HepG2 (cell line): ENCODE measurements around the gene MROH2A. TPM values are rescaled to one million over a fixed set of nuclear protein-coding genes. Genes with fewer than 3 reads are reported as not detected.

Experiments
- CERS6 ChIP-seq: sonication (generic); formaldehyde crosslinking; IDR thresholded peaks from 2 replicates; pipeline ENCODE4 v1.5.0; 2020; ENCODE audit warnings: missing genetic modification reagents
- IKZF5 ChIP-seq: IDR thresholded peaks from 2 replicates; pipeline ENCODE4 v1.6.1; 2018; ENCODE audit warnings: missing genetic modification reagents, mild to moderate bottlenecking, missing compliant biosample characterization
- JUN ChIP-seq: sonication (generic); formaldehyde crosslinking; IDR thresholded peaks from 2 replicates; pipeline ENCODE4 v1.4.0; 2020; ENCODE audit warnings: mild to moderate bottlenecking, missing genetic modification reagents
- MAZ ChIP-seq, 2 experiments: sonication (generic) in 1 of 2; formaldehyde crosslinking in 1 of 2; IDR thresholded peaks; 2 replicates each; pipeline versions ENCODE4 v1.5.0 to v1.6.1; 2012 to 2020; ENCODE audit warnings: low read depth in 2 of 2, mild to moderate bottlenecking in 2 of 2, borderline replicate concordance in 1 of 2, improper control_type of control experiment in 1 of 2, low read length in 1 of 2, missing genetic modification reagents in 1 of 2, moderate library complexity in 1 of 2
- MXI1 ChIP-seq: IDR thresholded peaks from 3 replicates; pipeline ENCODE4 v1.6.1; 2012; ENCODE audit warnings: low read depth, low read length, inconsistent platforms, borderline replicate concordance
- NCOA2 ChIP-seq: sonication (generic); formaldehyde crosslinking; IDR thresholded peaks from 2 replicates; pipeline ENCODE4 v1.8.0; 2022; ENCODE audit warnings: inconsistent platforms
- NR1H2 ChIP-seq: sonication (generic); formaldehyde crosslinking; IDR thresholded peaks from 2 replicates; pipeline ENCODE4 v1.8.1; 2022; ENCODE audit warnings: low read depth, missing genetic modification reagents, borderline replicate concordance
- TCF12 ChIP-seq, 2 experiments: fragments of 450-650 bp in 1 of 2; sonication (generic) in 1 of 2; formaldehyde crosslinking in 1 of 2; IDR thresholded peaks; 2 replicates each; pipeline versions ENCODE4 v1.6.1 to v1.8.0; 2017 to 2022; ENCODE audit warnings: antibody characterized with exemption in 1 of 2, mild to moderate bottlenecking in 1 of 2, missing genetic modification reagents in 1 of 2, moderate library complexity in 1 of 2
- U2AF2 ChIP-seq: fragments of 200-400 bp; formaldehyde crosslinking; IDR thresholded peaks from 2 replicates; pipeline ENCODE4 v1.6.1; 2017; ENCODE audit warnings: low read depth, mild to moderate bottlenecking, low read length
- ZFP90 ChIP-seq: sonication (generic); formaldehyde crosslinking; IDR thresholded peaks from 2 replicates; pipeline ENCODE4 v1.8.0; 2022; ENCODE audit warnings: missing genetic modification reagents, mild to moderate bottlenecking, inconsistent platforms, borderline replicate concordance
- ZNF205 ChIP-seq: IDR thresholded peaks from 2 replicates; pipeline ENCODE4 v1.6.1; 2018; ENCODE audit warnings: missing biosample characterization, missing genetic modification reagents
- ZNF549 ChIP-seq: sonication (generic); formaldehyde crosslinking; IDR thresholded peaks from 2 replicates; pipeline ENCODE4 v1.5.0; 2020; ENCODE audit warnings: missing genetic modification reagents
- ZNF564 ChIP-seq: sonication (generic); formaldehyde crosslinking; IDR thresholded peaks from 2 replicates; pipeline ENCODE4 v1.8.1; 2023; ENCODE audit warnings: mild to moderate bottlenecking, missing genetic modification reagents
- ZNF761 ChIP-seq: sonication (generic); formaldehyde crosslinking; conservative IDR thresholded peaks from 2 replicates; pipeline ENCODE4 v1.4.0; 2020; ENCODE audit warnings: mild to moderate bottlenecking, missing genetic modification reagents
- polyA plus RNA-seq, 8 experiments: library from polyadenylated mRNA; depleted of rRNA in 3 of 8; stranded (reverse) in 7 of 8; unstranded in 1 of 8; fragments of >200 nt; fragmentation: Illumina TruSeq in 4 of 8; extraction: Trizol in 4 of 8; gene quantifications; 2 replicates each; pipeline versions ENCODE4 v1.2.1 to v1.2.3, GENCODE V29; 2011 to 2016; ENCODE audit warnings: low read depth in 4 of 8, missing spikeins in 1 of 8, mixed read lengths in 1 of 8; ENCODE audit not compliant: insufficient read depth in 1 of 8
- total RNA-seq, 5 experiments: library from RNA; depleted of rRNA; stranded (reverse); fragments of >200 nt; fragmentation: Illumina TruSeq; extraction: Trizol; gene quantifications; 2 replicates each; pipeline ENCODE4 v1.2.3, GENCODE V29; 2016; ENCODE audit warnings: low read depth in 1 of 5
- TF ChIP-seq, protein P1 (sequence below): IDR thresholded peaks from 2 replicates; pipeline ENCODE4 v1.6.1; 2016; ENCODE audit warnings: missing compliant biosample characterization, missing genetic modification reagents, borderline replicate concordance
- TF ChIP-seq, protein P2 (sequence below): sonication (generic); formaldehyde crosslinking; IDR thresholded peaks from 2 replicates; pipeline ENCODE4 v1.9.0; 2021; ENCODE audit warnings: missing genetic modification reagents, borderline replicate concordance
- TF ChIP-seq, protein P3 (sequence below): sonication (generic); formaldehyde crosslinking; IDR thresholded peaks from 2 replicates; pipeline ENCODE4 v1.4.0; 2020; ENCODE audit warnings: missing genetic modification reagents; ENCODE audit errors: not compliant biosample characterization
- TF ChIP-seq, protein P4 (sequence below): IDR thresholded peaks from 2 replicates; pipeline ENCODE4 v1.6.1; 2016; ENCODE audit warnings: missing genetic modification reagents, missing compliant biosample characterization

Gene MROH2A
- total and polyA plus RNA-seq, 2 of the 13 experiments (the other 11 are each of a cell fraction or from before 2014, with no cell fraction given), result 0.03 to 0.04 TPM

DNA sequence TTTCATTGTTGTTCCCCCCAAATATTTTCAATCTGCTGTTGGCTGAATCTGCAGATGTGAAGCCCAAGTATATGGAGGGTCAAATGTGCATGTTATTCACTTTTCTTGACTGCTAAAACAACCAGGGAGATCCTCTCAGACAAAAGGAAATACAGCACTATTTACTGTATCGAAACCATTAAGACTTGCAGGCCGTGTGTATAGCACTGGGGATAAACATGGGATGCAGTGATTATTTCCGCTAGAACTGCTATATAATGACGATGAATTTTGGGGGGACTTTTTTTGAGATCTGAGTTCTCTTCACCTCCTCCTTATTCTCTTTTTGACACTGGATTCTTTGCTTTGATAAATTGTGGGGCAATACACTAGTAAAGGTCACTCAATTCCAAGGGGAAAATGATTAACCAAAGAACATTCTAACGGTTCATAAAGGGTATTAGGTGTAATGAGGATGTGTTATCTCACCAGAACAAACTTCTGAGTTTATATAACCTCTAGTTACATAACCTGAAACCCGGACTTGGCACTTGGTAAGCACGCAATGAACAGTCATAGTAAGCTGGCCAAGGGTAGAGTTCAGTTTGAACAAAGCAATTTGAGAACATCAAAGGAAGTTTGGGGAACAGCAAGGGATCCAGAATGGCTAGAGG, 21.6 kb upstream of the MROH2A start (continued):
- TF ChIP-seq, protein P1, sequence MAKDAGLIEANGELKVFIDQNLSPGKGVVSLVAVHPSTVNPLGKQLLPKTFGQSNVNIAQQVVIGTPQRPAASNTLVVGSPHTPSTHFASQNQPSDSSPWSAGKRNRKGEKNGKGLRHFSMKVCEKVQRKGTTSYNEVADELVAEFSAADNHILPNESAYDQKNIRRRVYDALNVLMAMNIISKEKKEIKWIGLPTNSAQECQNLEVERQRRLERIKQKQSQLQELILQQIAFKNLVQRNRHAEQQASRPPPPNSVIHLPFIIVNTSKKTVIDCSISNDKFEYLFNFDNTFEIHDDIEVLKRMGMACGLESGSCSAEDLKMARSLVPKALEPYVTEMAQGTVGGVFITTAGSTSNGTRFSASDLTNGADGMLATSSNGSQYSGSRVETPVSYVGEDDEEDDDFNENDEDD, result no peak
- no peak for TF ChIP-seq ZNF564
- peak; percentile 93 for TF ChIP-seq NCOA2 (CRISPR knock-in tag)
- TF ChIP-seq MXI1, result no peak; the same call in 2 of the 3 replicates
- no peak for TF ChIP-seq MAZ (IDR thresholded peaks at IDR 0.05; ENCODE audit: borderline replicate concordance, low read depth, low read length)
- peak; percentile 66; the same call in 1 of the 2 replicates for TF ChIP-seq MAZ (CRISPR knock-in tag; IDR thresholded peaks at IDR 0.05; ENCODE audit: low read depth)
- TF ChIP-seq ZFP90 (CRISPR knock-in tag), result peak; percentile 80; the same call in 1 of the 2 replicates
- peak; percentile 80; the same call in 1 of the 2 replicates for TF ChIP-seq IKZF5 (CRISPR knock-in tag)
- TF ChIP-seq, protein P2, sequence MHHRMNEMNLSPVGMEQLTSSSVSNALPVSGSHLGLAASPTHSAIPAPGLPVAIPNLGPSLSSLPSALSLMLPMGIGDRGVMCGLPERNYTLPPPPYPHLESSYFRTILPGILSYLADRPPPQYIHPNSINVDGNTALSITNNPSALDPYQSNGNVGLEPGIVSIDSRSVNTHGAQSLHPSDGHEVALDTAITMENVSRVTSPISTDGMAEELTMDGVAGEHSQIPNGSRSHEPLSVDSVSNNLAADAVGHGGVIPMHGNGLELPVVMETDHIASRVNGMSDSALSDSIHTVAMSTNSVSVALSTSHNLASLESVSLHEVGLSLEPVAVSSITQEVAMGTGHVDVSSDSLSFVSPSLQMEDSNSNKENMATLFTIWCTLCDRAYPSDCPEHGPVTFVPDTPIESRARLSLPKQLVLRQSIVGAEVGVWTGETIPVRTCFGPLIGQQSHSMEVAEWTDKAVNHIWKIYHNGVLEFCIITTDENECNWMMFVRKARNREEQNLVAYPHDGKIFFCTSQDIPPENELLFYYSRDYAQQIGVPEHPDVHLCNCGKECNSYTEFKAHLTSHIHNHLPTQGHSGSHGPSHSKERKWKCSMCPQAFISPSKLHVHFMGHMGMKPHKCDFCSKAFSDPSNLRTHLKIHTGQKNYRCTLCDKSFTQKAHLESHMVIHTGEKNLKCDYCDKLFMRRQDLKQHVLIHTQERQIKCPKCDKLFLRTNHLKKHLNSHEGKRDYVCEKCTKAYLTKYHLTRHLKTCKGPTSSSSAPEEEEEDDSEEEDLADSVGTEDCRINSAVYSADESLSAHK, result no peak
- TF ChIP-seq, protein P3, sequence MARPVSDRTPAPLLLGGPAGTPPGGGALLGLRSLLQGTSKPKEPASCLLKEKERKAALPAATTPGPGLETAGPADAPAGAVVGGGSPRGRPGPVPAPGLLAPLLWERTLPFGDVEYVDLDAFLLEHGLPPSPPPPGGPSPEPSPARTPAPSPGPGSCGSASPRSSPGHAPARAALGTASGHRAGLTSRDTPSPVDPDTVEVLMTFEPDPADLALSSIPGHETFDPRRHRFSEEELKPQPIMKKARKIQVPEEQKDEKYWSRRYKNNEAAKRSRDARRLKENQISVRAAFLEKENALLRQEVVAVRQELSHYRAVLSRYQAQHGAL (CRISPR knock-in tag), result peak; percentile 77
- TF ChIP-seq JUN, result peak; percentile 81
- no peak for TF ChIP-seq TCF12 (IDR thresholded peaks at IDR 0.05)
- peak; percentile 97 for TF ChIP-seq TCF12 (CRISPR knock-in tag; IDR thresholded peaks at IDR 0.05)
- TF ChIP-seq ZNF761, result no peak
- no peak for TF ChIP-seq CERS6 (CRISPR knock-in tag)
- no peak for TF ChIP-seq U2AF2
- TF ChIP-seq, protein P4, sequence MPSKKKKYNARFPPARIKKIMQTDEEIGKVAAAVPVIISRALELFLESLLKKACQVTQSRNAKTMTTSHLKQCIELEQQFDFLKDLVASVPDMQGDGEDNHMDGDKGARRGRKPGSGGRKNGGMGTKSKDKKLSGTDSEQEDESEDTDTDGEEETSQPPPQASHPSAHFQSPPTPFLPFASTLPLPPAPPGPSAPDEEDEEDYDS (CRISPR knock-in tag), result peak; percentile 39; the same call in 1 of the 2 replicates
- TF ChIP-seq ZNF549, result no peak
- peak; percentile 89 for TF ChIP-seq ZNF205 (CRISPR knock-in tag)
- no peak for TF ChIP-seq NR1H2
